ENCODE measurements around the gene AP4B1.

DNA sequence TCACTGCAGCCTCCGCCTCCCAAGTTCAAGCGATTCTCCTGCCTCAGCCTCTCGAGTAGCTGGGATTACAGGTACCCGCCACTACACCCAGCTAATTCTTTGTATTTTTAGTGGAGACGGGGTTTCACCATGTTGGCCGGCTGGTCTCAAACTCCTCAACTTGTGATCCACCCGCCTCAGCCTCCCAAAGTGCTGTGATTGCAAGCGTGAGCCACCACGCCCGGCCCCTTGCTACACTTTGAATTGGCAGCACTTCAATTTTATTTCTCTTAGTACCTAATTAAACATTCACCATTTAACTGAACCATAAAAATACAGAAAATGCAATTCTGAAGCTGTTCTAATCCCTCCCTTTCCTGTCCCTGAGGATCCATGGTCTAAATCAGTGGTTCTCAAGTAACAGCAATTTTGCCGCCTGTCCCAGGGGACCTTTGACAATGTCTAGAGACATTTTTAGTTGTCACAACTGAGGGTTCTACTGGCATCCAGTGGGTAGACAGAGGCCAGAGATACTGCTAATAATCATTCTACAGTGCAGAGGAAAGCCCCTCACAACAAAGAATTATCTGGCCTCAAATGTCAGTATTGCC is 12.9 kb downstream of the AP4B1 start:
- TF ChIP-seq, protein P1, sequence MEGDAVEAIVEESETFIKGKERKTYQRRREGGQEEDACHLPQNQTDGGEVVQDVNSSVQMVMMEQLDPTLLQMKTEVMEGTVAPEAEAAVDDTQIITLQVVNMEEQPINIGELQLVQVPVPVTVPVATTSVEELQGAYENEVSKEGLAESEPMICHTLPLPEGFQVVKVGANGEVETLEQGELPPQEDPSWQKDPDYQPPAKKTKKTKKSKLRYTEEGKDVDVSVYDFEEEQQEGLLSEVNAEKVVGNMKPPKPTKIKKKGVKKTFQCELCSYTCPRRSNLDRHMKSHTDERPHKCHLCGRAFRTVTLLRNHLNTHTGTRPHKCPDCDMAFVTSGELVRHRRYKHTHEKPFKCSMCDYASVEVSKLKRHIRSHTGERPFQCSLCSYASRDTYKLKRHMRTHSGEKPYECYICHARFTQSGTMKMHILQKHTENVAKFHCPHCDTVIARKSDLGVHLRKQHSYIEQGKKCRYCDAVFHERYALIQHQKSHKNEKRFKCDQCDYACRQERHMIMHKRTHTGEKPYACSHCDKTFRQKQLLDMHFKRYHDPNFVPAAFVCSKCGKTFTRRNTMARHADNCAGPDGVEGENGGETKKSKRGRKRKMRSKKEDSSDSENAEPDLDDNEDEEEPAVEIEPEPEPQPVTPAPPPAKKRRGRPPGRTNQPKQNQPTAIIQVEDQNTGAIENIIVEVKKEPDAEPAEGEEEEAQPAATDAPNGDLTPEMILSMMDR (IDR thresholded peaks at IDR 0.05; ENCODE audit: insufficient read depth, low read length): no peak
- no peak for TF ChIP-seq POLR2AphosphoS5 (IDR thresholded peaks at IDR 0.05; ENCODE audit: low read depth)
- TF ChIP-seq, protein P2, sequence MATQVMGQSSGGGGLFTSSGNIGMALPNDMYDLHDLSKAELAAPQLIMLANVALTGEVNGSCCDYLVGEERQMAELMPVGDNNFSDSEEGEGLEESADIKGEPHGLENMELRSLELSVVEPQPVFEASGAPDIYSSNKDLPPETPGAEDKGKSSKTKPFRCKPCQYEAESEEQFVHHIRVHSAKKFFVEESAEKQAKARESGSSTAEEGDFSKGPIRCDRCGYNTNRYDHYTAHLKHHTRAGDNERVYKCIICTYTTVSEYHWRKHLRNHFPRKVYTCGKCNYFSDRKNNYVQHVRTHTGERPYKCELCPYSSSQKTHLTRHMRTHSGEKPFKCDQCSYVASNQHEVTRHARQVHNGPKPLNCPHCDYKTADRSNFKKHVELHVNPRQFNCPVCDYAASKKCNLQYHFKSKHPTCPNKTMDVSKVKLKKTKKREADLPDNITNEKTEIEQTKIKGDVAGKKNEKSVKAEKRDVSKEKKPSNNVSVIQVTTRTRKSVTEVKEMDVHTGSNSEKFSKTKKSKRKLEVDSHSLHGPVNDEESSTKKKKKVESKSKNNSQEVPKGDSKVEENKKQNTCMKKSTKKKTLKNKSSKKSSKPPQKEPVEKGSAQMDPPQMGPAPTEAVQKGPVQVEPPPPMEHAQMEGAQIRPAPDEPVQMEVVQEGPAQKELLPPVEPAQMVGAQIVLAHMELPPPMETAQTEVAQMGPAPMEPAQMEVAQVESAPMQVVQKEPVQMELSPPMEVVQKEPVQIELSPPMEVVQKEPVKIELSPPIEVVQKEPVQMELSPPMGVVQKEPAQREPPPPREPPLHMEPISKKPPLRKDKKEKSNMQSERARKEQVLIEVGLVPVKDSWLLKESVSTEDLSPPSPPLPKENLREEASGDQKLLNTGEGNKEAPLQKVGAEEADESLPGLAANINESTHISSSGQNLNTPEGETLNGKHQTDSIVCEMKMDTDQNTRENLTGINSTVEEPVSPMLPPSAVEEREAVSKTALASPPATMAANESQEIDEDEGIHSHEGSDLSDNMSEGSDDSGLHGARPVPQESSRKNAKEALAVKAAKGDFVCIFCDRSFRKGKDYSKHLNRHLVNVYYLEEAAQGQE (IDR thresholded peaks at IDR 0.05; ENCODE audit: insufficient replicate concordance, low read depth): no peak

Measured in HL-60 (cell line).